Activated T-cell treated with anti-CD3 and anti-CD28 coated beads for 48 hours (primary cell): ENCODE results near the gene TAF4B.
"Not testable (repeated sequence)": the region's sequence is repeated elsewhere in the genome, so short reads cannot be mapped to it uniquely, and the experiment has no call there.

ENCODE experiments used
- DNase-seq: peaks from one replicate; pipeline ENCODE4 v3.0.0-alpha.2; 2020; ENCODE audit warnings: low read depth

Gene TAF4B

GRCh38 chr18:26309281-26309680 is 83.0 kb downstream of the TAF4B start:
- no peak for DNase-seq

DNA sequence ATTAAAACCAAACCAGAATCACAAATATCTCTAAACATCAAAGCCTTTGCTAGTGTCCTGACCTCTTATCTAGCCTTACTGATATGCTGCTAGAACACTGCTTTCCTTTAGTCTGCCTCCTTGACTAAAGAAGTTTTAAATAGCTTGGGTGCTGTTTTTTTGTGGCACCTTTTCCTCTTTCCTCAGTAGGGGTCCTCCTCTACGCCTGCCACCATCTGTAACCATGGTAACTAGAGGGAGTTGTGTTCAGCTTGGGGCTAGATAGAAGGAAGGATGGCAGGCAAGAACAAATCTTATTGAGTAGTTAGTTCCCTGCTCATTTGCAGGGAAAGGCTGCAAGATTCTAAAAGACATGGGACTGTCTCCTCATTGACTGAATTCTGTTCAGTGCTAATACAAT is 86.0 kb downstream of the TAF4B start:
- DNase-seq: no peak

GRCh38 chr18:26317398-26317797 is 91.2 kb downstream of the TAF4B start:
- no peak for DNase-seq

GRCh38 chr18:26320686-26321085 is 94.4 kb downstream of the TAF4B start:
- no peak for DNase-seq

GRCh38 chr18:26322890-26323653 is 96.8 kb downstream of the TAF4B start:
- no peak for DNase-seq

GRCh38 chr18:26325771-26326170 is 99.5 kb downstream of the TAF4B start:
- DNase-seq: no peak

GRCh38 chr18:26327062-26327461 is 100.8 kb downstream of the TAF4B start:
- no peak for DNase-seq

DNA sequence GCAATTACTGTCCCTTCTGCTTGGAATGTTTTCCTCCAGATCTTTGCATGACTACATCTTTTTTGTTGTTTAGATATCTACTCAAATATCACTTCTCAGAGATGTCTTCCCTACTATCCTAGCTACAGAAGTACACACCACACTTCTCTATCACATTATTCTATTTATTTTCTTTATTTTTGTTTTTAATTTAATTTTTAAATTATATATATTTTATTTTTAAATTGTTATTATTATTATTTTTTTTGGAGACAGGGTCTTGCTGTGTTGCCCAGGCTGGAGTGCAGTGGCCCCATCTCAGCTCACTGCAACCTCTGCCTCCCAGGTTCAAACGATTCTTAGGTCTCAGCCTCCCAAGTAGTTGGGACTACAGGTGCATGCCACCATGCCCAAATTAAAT is 106.7 kb downstream of the TAF4B start:
- no peak for DNase-seq

DNA sequence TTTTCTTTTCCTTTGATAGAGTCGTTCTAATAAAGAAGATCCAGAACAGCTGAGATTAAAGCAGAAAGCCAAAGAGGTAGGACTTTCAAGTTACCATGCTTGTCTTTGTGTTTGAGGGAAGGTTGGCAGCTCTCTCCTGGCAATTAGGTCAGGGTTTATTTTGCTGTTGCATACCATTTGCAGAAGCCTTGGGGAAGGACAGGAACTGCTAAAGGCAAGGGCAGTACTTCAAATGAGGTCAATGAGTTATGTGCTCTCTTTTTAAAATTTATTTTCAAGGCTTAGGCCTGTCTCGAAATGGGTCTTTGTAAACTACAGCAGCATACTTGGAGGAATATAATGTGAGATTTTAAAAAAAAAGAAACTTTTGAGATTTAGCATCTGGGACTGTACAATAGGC is 108.9 kb downstream of the TAF4B start:
- DNase-seq: no peak

- no peak for DNase-seq
These were observed 109.6 kb downstream of the TAF4B start for GRCh38 chr18:26335571-26336487.

- no peak for DNase-seq
These were observed 110.3 kb downstream of the TAF4B start for GRCh38 chr18:26336572-26336971.

GRCh38 chr18:26342646-26343045 is 116.4 kb downstream of the TAF4B start:
- DNase-seq: no peak

DNA sequence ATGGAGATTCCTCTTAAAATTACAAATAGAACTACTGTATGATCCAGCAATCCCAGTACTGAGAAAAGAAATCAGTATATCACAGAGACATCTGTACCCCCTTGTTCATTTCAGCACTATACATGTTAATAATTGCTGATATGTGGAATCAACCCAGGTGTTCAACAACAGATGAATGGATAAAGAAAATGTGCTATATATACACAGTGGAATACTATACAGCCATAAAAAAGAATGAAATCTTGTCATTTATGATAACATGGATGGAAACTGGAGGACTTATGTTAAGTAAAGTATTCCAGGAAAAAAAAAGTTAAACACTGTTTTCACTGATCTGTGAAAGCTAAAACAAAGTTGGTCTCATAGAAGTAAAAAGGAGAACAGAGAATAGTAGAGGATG is 124.7 kb downstream of the TAF4B start:
- no peak for DNase-seq

DNA sequence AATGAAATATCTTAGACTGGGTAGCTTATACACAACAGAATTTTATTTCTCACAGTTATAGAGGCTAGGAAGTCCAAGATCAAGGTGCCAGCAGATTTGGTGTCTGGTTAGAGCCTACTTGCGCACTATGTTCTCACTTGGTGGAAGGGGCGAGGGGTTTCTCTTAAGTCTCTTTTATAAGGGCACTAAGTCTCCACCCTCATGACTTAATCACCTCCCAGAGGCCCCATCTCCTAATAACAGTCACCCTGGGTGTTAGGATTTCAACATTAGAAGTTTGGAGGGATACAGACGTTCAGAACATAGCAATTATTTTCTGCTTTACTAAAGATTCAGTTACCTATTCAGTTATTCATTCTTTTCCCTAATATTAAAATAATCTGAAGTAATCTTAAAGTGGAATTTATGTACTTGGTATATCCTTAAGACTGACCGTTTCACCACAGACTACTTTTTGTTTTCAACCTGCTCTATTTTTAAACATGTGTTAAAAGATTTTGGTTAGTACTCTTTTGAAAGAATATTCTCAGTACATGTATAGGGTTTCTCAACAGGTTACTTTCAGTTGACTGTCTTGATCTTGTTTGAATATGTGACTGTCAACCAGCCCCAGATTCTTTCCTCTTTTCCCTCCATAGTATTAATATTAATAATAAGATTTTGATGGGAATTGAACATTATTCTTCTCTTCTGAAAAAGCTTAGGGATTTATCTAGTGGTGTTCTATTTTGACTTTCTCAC is 130.0 kb downstream of the TAF4B start:
- no peak for DNase-seq

DNA sequence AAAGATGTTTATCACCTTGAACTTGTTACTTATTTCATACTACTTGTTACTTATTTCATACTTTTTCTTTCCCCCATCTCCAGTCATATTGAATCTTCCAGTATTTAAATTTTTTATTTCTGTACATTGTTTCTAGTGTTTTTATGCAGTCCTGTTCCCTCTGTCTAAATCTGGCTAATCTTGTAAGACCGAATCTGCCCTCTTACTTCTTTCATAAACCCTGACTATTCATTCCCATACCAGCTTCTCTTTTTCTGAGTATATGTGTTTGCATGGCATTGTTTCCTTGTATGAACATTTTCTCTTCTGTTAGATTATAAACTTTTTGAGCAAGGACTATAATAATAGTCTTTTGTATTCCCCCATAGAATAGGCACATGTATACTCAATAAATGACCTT is 131.7 kb downstream of the TAF4B start:
- DNase-seq: no peak

GRCh38 chr18:26362021-26362420 is 135.8 kb downstream of the TAF4B start:
- no peak for DNase-seq

- no peak for DNase-seq
These were observed 141.2 kb downstream of the TAF4B start for GRCh38 chr18:26367425-26367824.

GRCh38 chr18:26370037-26370436 is 143.8 kb downstream of the TAF4B start:
- DNase-seq: no peak

GRCh38 chr18:26376105-26376504 is 149.9 kb downstream of the TAF4B start:
- no peak for DNase-seq

DNA sequence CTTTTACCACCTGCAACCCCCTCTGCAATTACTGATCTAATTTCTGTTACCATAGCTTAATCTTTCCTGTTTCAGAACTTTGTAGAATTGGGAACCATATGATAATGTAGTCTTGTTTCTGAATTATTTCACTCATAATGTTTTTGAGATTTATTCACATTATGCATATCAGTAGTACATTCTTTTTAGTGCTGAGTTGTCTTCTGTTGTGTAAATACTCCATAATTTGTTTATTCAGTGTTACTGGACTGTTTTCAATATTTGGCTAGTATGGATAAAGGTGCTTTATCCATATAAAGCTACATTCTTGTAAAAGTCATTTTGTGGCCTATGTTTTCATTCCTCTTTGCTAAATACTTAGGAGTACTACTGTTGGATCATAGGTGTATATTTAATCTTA is 152.5 kb downstream of the TAF4B start:
- DNase-seq: no peak

GRCh38 chr18:26381555-26381954 is 155.3 kb downstream of the TAF4B start:
- not testable (repeated sequence) for DNase-seq

GRCh38 chr18:26383454-26384270 is 157.4 kb downstream of the TAF4B start:
- no peak for DNase-seq
